Glutamatergic neuron (in vitro differentiated cells): Measurements from ENCODE around the gene GNPAT. TPM values are rescaled to one million over a fixed set of nuclear protein-coding genes. Genes with fewer than 3 reads are reported as not detected.

Experiments used
- DNase-seq: peaks from one replicate; pipeline ENCODE4 v3.0.0; 2022
- H3K27ac Mint-ChIP-seq: one replicate; pipeline ENCODE4 v1.8.0; 2020; ENCODE audit warnings: mild to moderate bottlenecking, mixed read lengths, inconsistent platforms; ENCODE audit not compliant: unreplicated experiment
- H3K27me3 Mint-ChIP-seq: one replicate; pipeline ENCODE4 v1.8.0; 2020; ENCODE audit warnings: mild to moderate bottlenecking, moderate library complexity, mixed read lengths, inconsistent platforms; ENCODE audit not compliant: unreplicated experiment
- H3K36me3 Mint-ChIP-seq: one replicate; pipeline ENCODE4 v1.8.0; 2020; ENCODE audit warnings: mild to moderate bottlenecking, mixed read lengths, inconsistent platforms; ENCODE audit not compliant: unreplicated experiment
- H3K4me1 Mint-ChIP-seq: one replicate; pipeline ENCODE4 v1.8.0; 2020; ENCODE audit warnings: mild to moderate bottlenecking, low read depth, mixed read lengths, inconsistent platforms; ENCODE audit not compliant: unreplicated experiment
- H3K4me3 Mint-ChIP-seq: one replicate; pipeline ENCODE4 v1.8.0; 2020; ENCODE audit warnings: mild to moderate bottlenecking, mixed read lengths, inconsistent platforms; ENCODE audit not compliant: unreplicated experiment
- H3K9me3 Mint-ChIP-seq: one replicate; pipeline ENCODE4 v1.8.0; 2020; ENCODE audit warnings: mild to moderate bottlenecking, moderate library complexity, mixed read lengths, inconsistent platforms; ENCODE audit not compliant: unreplicated experiment
- total RNA-seq: library from RNA; stranded (reverse); fragmentation: NEBNext Ultra II Directional; extraction: Animal tissue kit (Norgen Biotek cat#: 25700); gene quantifications from one replicate; pipeline ENCODE4 v1.2.1, GENCODE V29; 2021; ENCODE audit not compliant: unreplicated experiment
- TF ChIP-seq, protein P1 (sequence below): fragments of 200-600 bp; sonication (generic); IDR thresholded peaks from one replicate; pipeline ENCODE4 v1.5.0; 2021; ENCODE audit not compliant: partially characterized antibody, unreplicated experiment

GNPAT gene
- total RNA-seq, 1 donor from 2014 or later, result 53.9 TPM

DNA sequence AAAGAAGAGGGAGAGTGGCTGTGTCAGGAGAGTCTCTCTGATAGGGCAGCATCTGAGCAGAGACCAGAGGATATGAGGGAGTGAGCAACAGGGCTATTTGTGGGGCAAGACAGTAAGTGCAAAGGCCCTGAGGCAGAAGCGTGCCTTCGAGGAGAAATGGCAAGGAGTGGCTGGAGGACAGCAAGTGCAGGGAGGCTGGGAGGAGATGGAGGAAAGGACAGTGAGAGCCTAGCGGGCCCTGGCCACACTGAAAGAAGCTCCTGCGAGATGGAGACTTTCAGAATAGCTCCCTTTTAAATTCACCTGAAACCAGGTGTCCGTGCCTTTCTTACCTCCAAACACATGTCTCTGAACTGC lies 71.4 kb downstream of the GNPAT start:
- Mint-ChIP-seq H3K36me3 (peaks cover 5% of the 10 kb centered on the region), H3K9me3 (peaks cover 3% of the 10 kb centered on the region), H3K4me3 (no peak overlapping the region), H3K4me1 (peaks cover 2% of the 10 kb centered on the region), H3K27ac (no peak overlapping the region), H3K27me3 (no peaks in the 10 kb centered on the region)
- no peak for DNase-seq
- TF ChIP-seq, protein P1, sequence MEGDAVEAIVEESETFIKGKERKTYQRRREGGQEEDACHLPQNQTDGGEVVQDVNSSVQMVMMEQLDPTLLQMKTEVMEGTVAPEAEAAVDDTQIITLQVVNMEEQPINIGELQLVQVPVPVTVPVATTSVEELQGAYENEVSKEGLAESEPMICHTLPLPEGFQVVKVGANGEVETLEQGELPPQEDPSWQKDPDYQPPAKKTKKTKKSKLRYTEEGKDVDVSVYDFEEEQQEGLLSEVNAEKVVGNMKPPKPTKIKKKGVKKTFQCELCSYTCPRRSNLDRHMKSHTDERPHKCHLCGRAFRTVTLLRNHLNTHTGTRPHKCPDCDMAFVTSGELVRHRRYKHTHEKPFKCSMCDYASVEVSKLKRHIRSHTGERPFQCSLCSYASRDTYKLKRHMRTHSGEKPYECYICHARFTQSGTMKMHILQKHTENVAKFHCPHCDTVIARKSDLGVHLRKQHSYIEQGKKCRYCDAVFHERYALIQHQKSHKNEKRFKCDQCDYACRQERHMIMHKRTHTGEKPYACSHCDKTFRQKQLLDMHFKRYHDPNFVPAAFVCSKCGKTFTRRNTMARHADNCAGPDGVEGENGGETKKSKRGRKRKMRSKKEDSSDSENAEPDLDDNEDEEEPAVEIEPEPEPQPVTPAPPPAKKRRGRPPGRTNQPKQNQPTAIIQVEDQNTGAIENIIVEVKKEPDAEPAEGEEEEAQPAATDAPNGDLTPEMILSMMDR, result no peak

DNA sequence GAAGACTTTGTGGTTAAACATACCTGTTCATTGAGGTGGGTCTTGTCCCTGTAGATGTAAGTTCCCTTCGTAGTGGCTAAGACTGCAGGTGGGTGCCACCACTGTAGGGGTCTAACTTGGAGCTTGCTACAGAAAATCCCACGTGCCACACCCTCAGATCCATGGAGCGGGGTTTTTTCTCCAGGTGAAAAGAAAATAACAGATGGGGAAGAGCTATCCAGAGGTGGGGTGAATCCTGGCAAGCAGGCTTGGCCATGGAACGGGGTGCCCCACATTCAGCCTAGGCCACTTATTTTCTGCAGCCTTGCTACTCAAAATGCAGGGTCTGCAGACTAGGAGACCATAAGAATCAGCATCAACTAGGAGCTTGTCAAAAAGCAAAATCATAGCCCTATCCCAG lies 72.6 kb downstream of the GNPAT start:
- TF ChIP-seq, protein P1, result no peak
- H3K36me3 Mint-ChIP-seq, result peaks cover 5% of the 10 kb centered on the region
- no peaks in the 10 kb centered on the region for H3K27me3 Mint-ChIP-seq
- H3K4me3 Mint-ChIP-seq, result no peak overlapping the region
- DNase-seq, result no peak
- no peak overlapping the region for H3K27ac Mint-ChIP-seq
- peaks cover 2% of the 10 kb centered on the region for H3K9me3 Mint-ChIP-seq
- peaks cover 2% of the 10 kb centered on the region for H3K4me1 Mint-ChIP-seq

DNA sequence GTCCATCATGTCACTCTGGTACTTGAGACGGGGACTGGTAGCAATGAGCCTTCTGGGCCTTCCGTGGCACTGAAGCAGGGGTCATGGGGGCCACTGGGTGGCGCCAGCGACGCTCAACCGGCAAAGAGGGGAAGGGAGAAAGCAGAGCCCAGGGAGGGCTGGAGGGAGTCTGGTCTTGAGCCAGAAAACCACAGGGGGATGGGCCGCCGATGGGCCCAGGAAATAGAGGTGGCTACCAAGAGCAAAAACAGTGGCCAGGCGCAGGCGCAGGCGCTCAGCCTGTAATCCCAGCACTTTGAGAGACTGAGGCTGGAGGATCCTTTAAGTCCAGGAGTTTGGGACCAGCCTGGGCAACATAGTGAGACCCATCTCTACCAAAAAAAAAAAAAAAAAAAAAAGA lies 74.9 kb downstream of the GNPAT start:
- Mint-ChIP-seq H3K36me3 (peaks cover 5% of the 10 kb centered on the region), H3K27me3 (no peaks in the 10 kb centered on the region), H3K27ac (no peak overlapping the region), H3K4me3 (no peak overlapping the region), H3K9me3 (peaks cover 2% of the 10 kb centered on the region), H3K4me1 (peaks cover 2% of the 10 kb centered on the region)
- DNase-seq, result peak; percentile 38
- TF ChIP-seq, protein P1, result no peak

DNA sequence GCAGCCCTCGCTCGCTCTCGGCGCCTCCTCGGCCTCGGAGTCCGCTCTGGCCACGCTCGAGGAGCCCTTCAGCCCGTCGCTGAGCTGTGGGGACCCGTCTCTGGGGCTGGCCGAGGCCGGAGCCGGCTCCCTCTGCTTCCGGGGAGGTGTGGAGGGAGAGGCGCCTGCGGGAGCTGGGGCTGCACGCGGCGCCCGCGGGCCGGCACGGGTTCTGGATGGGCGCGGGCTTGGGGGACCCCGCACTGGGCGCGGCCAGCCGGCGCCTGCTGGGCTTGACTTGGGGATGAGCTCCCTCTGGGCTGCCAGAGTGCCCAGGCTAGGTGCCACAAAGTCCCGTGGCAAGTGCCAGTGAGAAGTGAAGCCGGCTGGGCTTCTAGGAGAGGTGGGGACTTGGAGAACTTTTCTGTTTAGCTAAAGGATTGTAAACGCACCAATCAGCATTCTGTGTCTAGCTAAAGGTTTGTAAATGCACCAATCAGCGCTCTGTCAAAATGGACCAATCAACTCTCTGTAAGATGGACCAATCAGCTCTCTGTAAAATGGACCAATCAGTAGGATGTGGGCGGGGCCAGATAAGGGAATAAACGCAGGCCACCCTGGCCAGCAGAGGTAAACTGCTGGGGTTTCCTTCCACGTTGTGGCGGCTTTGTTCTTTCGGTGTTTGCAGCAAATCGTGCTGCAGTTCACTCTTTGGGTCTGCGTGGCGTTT lies 76.4 kb downstream of the GNPAT start:
- Mint-ChIP-seq H3K4me1 (no peaks in the 10 kb centered on the region), H3K27me3 (no peaks in the 10 kb centered on the region), H3K4me3 (no peak overlapping the region), H3K9me3 (peaks cover 2% of the 10 kb centered on the region), H3K36me3 (no peaks in the 10 kb centered on the region), H3K27ac (no peak overlapping the region)
- TF ChIP-seq, protein P1, result no peak
- DNase-seq, result no peak

DNA sequence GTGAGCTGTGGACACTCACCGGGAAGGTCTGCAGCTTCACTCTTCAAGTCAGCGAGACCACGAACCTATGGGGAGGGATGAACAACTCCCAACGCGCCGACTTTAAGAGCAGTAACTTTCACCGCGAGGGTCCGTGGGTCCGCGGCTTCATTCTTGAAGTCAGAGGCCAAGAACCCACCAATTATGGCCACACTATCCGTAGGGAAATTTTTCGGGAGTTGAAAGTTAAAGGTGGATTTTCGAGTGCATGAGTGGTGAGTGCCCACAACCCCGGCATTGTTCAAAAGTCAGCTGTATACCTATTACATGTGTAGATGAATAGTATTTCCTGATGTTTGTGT lies 77.0 kb downstream of the GNPAT start:
- no peaks in the 10 kb centered on the region for H3K27me3 Mint-ChIP-seq
- no peak for DNase-seq
- no peak overlapping the region for H3K4me3 Mint-ChIP-seq
- H3K36me3 Mint-ChIP-seq, result no peaks in the 10 kb centered on the region
- H3K27ac Mint-ChIP-seq, result no peak overlapping the region
- peaks cover 2% of the 10 kb centered on the region for H3K9me3 Mint-ChIP-seq
- TF ChIP-seq, protein P1, result no peak
- H3K4me1 Mint-ChIP-seq, result no peaks in the 10 kb centered on the region
